ENCODE results near the gene EFEMP2.

Gene EFEMP2

GRCh38 chr11:65865550-65866172, 6.9 kb downstream of the EFEMP2 start:
- DNase-seq, result no peak

GRCh38 chr11:65864706-65865471, 7.7 kb downstream of the EFEMP2 start:
- no peak for DNase-seq

- no peak for DNase-seq
These were observed 8.5 kb downstream of the EFEMP2 start for GRCh38 chr11:65863889-65864705.

GRCh38 chr11:65862941-65863888, 9.4 kb downstream of the EFEMP2 start:
- DNase-seq, result no peak

GRCh38 chr11:65862191-65862735, 10.3 kb downstream of the EFEMP2 start:
- DNase-seq, result no peak

GRCh38 chr11:65861533-65862183, 10.9 kb downstream of the EFEMP2 start:
- no peak for DNase-seq

- DNase-seq, result no peak
These were observed 11.5 kb downstream of the EFEMP2 start for GRCh38 chr11:65861165-65861505.

GRCh38 chr11:65860278-65861164, 12.1 kb downstream of the EFEMP2 start, which contains the start of gene MUS81:
Gene MUS81 (plus strand): TSS chr11:65860433. CDS start chr11:65860754, 321 bp downstream.
- DNase-seq, result peak; percentile 92

- DNase-seq, result no peak
These were observed 12.8 kb downstream of the EFEMP2 start for GRCh38 chr11:65859812-65860277.

GRCh38 chr11:65859095-65859811, 13.3 kb downstream of the EFEMP2 start:
- peak; percentile 93 for DNase-seq

- no peak for DNase-seq
These were observed 13.9 kb downstream of the EFEMP2 start for GRCh38 chr11:65858681-65859087.

- peak; percentile 97 for DNase-seq
These were observed 14.5 kb downstream of the EFEMP2 start, which contains the start of gene CFL1 for GRCh38 chr11:65857853-65858680. Gene CFL1 (minus strand): TSS chr11:65858180. CDS start chr11:65858099, 81 bp downstream.

GRCh38 chr11:65857500-65857852, 15.1 kb downstream of the EFEMP2 start:
- peak; percentile 62 for DNase-seq

GRCh38 chr11:65856689-65857499, 15.7 kb downstream of the EFEMP2 start:
- peak; percentile 82 for DNase-seq

GRCh38 chr11:65855927-65856363, 16.7 kb downstream of the EFEMP2 start:
- DNase-seq, result no peak

GRCh38 chr11:65854852-65855837, 17.5 kb downstream of the EFEMP2 start:
- DNase-seq, result no peak

Measured in central memory CD4-positive, alpha-beta T cell (primary cell).